Mammary epithelial cell (primary cell): ENCODE data around the gene RCSD1.

Experiments used
- CTCF ChIP-seq, 2 donors: IDR thresholded peaks in 1 of 2; conservative IDR thresholded peaks in 1 of 2; 2 replicates each; pipeline ENCODE4 v1.5.1; 2011 to 2012; ENCODE audit warnings: inconsistent platforms in 2 of 2, low read length in 2 of 2, mild to moderate bottlenecking in 2 of 2, control low read depth in 1 of 2, low read depth in 1 of 2; ENCODE audit not compliant: insufficient read depth in 1 of 2; ENCODE audit errors: extremely low read depth in 1 of 2
- EZH2 ChIP-seq: IDR thresholded peaks from 2 replicates; pipeline ENCODE4 v1.6.1; 2012; ENCODE audit warnings: low read length, inconsistent platforms, borderline replicate concordance

GRCh38 chr1:167641786-167642500 is 11.9 kb downstream of the RCSD1 start:
- TF ChIP-seq CTCF (conservative IDR thresholded peaks at IDR 0.05 in 1 of 2, IDR thresholded peaks at IDR 0.05 in 1 of 2; ENCODE audit: extremely low read depth in 1 of 2, insufficient read depth in 1 of 2, low read depth in 1 of 2, low read length in 2 of 2): no peak
- no peak for TF ChIP-seq EZH2
